GM20000 (cell line): ENCODE measurements around the gene ATP6V1D.

Source experiments
- DNase-seq: peaks from one replicate; pipeline ENCODE4 v3.0.0; 2012; ENCODE audit warnings: low spot score
- TF ChIP-seq, protein P1 (sequence below): IDR thresholded peaks from 2 replicates; pipeline ENCODE4 v1.5.1; 2012; ENCODE audit warnings: mild to moderate bottlenecking, control low read depth; ENCODE audit errors: extremely low read depth, missing control alignments

Gene ATP6V1D

DNA sequence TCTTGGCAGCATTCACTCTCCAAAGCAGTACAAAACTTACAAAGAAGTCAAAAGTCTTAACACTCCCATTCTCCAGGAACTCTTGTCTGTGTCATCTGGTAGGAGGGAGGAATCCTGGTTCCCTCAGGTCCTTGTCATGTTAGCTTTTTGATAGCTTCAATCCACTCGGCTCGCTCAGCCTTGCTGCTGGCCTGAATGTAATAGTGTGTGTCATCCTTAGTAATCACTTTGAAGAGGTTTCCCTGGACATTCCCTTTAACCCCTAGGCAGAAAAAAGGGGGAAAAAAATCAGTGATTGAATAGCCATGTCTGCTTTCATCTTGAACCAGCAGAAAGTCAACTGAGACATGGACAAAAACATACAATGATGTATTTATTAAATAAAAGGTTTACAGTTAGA, 27.6 kb upstream of the ATP6V1D start:
- TF ChIP-seq, protein P1, sequence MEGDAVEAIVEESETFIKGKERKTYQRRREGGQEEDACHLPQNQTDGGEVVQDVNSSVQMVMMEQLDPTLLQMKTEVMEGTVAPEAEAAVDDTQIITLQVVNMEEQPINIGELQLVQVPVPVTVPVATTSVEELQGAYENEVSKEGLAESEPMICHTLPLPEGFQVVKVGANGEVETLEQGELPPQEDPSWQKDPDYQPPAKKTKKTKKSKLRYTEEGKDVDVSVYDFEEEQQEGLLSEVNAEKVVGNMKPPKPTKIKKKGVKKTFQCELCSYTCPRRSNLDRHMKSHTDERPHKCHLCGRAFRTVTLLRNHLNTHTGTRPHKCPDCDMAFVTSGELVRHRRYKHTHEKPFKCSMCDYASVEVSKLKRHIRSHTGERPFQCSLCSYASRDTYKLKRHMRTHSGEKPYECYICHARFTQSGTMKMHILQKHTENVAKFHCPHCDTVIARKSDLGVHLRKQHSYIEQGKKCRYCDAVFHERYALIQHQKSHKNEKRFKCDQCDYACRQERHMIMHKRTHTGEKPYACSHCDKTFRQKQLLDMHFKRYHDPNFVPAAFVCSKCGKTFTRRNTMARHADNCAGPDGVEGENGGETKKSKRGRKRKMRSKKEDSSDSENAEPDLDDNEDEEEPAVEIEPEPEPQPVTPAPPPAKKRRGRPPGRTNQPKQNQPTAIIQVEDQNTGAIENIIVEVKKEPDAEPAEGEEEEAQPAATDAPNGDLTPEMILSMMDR, result no peak
- no peak for DNase-seq

DNA sequence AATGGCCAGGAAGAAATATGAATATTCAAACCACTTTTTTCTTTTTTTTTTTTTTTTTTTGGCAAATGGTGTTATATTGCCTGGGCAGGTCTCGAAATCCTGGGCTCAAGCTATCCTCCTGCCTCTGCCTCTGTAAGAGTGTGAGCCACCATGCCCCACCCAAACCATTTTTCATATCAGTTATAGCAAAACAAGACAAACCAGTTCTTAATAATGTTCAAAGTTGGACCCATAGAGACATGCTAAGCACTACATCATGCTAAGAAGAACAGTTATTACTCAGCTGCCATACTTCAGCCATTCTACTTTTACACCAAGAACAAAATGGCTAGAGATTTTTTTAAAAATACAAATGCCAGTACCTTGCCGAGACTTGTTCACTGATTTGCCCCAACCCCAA, 26.0 kb upstream of the ATP6V1D start:
- TF ChIP-seq, protein P1, result no peak

GRCh38 chr14:67385120-67385519, 25.5 kb upstream of the ATP6V1D start:
- DNase-seq, result no peak
- TF ChIP-seq, protein P1, result no peak

More for the DNA sequence above, 26.0 kb upstream of the ATP6V1D start:
- DNase-seq, result no peak

DNA sequence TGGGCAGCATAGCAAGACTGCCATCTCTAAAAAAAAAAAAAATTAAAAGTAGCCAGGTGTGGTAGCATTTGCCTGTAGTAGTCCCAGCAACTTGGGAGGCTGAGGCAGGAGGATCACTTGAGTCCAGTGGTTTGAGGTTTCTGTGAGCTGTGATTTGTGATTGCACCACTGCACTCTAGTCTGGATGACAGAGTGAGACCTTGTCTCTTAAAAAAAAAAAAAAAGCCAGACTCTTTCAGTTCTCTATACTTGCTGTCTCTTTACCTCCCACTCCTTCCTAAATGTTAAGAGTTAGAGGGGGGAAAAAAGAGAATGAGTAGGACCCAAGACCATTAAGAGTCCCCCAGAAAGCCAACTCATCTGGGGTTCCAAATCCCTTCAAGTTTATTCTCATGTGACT, 18.3 kb upstream of the ATP6V1D start:
- DNase-seq, result peak; percentile 25
- TF ChIP-seq, protein P1, result no peak

DNA sequence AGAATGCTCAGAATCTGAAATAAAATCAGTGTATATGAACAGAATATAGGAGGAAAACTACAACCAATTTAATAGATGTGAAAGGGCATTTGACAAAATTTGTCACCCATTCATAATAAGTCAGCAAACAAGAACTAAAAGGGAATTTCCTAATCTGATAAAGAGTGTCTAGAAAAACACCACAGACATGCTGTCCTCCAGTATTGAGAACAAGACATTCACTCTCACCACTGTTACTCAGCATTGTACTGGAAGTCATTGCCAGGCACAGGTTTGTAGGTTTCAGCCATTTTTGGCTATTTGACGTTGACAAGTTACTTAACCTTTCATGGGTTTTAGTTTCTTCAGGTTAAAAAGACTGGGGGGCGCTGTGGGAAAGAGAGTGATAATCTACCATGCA, 13.7 kb upstream of the ATP6V1D start:
- TF ChIP-seq, protein P1, result no peak
- peak; percentile 35 for DNase-seq

DNA sequence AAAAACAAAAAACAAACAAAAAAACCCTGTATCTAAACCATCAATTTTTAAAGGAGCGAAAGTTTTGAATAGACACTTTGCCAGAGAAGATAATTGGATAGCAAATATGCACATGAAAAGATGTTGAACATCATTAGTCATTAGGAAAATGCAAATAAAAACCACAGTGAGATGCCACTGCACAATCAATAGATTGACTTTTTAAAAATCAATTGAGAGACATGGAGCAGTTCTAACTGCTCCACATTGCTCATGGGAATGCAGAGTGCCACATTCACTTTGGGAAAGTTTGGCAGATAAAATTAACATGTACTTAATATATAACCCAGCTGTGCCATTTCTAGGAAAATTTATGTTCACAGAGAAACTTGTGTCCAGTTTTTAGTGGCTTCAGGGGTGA, 13.2 kb upstream of the ATP6V1D start:
- TF ChIP-seq, protein P1, result no peak
- no peak for DNase-seq

DNA sequence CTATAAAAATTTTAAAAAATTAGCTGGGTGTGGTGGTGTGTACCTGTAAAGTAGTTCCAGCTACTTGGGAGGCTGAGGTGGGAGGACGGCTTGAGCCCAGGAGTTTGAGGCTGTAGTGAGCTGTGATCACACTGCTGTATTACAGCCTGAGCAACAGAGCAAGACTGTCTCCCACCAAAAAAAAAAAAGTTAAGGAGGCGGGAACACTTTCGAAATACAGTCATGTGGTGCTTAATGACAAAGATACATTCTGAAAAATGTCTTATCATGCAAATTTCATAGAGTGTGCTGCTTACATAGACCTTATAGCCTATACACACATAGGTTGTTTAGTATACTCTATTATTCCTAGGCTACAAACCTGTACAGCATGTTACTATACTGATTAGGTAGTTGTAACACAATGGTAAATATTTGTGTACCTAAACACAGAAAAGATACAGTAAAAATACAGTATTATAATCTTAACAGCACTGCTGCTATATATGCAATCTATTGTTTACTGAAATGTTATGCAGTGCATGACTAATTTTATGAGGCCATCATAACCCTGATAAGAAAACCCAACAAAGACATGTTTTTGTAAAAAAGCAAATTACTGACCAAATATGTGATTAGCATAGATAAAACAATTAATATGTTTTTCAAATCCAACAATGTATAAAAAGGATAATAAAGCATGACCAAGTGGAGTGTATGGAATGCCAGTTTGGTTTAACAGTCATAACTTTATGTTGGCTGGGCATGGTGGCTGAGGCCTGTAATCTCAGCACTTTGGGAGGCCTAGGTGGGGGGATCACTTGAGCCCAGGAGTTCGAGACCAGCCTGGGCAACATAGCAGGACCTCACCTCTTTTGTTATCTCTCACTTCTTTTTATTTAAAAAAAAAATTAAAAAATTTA, 11.9 kb upstream of the ATP6V1D start:
- no peak for DNase-seq
- TF ChIP-seq, protein P1, result no peak
